ENCODE measurements around the gene TMCO4.
A peak's percentile ranks its signal among the peaks of the same experiment; 100 is the strongest.

The TMCO4 gene

DNA sequence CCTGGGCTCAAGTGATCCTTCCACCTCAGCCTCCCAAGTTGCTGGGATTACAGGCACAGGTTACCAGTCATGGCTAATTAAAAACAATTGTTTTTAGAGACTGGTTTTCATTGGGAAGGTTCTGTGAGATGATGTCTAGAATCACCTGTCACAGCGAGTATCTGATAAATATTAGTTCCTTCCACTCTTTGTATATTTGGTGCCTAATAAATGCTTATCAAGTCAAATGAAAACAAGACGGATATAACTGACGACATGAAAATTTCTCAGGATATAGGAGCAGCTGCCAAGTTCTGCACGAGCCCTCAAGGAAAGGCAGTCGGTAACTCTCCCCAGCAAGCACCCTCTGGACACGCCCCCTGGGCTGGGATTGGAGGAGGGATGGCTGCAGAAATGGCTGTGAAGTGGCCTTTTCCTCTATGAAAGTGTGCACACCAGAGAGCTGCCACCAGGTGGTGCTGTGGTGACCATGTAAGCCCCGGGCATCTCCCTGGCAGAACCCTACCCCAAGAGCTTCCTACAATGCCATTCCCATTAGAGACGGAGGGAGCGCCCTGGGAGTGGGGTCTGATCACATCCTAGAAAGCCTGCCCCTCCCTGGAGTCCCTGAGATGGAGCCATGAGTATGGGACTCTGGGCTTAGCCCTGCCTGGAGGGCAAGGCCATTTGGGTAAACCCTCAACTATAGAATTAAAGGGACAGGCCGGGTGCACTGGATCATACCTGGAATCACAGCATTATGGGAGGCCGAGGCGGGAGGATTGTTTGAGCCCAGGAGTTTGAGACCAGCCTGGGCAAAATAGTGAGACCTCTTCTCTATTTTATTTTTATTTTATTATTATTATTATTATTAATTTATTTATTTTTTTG is 84.1 kb downstream of the TMCO4 start:
- DNase-seq (ENCODE audit: low read depth), result peak; percentile 62

DNA sequence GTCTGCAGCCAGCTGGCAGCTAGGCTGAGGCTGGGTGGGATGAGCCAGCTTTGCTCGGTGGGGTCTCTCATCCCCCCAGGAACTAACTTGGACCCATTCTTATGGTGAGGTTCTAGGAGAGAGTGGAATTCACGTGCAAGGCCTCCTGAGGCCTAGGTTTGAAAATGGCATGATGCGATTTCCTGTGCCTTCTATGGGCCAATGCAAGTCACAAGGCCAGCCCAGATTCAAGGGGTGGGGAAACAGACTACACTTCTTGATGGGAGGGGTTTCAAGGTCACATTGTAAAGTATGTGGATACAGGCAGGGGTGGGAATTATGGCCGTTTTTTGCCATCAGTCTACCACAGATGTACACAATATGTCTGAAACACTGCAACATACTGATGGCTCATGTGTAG is 86.8 kb downstream of the TMCO4 start:
- no peak for DNase-seq (ENCODE audit: low read depth)

DNA sequence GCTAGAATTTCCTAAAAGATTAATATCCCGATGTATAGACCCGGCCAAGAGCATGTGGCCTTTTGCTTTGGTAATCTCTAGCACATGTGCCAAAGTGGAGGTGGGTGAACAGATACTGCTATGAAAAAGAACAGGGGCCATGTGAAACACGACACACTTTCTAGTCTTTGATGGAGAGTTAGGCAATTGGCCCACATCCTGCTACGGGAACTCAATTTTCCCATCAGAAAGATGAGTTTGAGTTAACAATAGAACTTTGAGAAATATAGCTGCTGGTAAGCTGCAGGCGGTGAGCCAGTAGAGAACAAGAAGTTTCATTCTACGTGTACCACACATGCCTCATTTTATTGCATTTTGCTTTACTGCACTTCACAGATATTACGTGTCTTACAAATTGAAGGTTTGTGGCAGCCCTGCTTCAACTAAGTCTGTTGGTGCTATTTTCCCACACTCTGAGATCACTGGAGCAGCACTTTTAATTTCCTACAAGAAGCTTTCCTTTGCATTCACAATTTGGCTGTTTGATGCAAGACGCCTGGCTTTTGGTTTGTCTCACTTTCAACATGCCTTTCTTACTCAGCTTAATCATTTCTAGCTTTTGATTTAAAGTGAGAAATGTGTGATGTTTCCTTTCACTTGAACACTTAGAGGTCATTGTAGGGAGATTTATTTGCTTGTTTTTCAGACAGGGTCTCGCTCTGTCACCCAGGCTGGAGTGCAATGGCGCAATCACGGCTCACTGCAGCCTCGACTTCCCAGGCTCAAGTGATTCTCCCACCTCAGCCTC is 88.7 kb downstream of the TMCO4 start:
- no peak for DNase-seq (ENCODE audit: low read depth)

DNA sequence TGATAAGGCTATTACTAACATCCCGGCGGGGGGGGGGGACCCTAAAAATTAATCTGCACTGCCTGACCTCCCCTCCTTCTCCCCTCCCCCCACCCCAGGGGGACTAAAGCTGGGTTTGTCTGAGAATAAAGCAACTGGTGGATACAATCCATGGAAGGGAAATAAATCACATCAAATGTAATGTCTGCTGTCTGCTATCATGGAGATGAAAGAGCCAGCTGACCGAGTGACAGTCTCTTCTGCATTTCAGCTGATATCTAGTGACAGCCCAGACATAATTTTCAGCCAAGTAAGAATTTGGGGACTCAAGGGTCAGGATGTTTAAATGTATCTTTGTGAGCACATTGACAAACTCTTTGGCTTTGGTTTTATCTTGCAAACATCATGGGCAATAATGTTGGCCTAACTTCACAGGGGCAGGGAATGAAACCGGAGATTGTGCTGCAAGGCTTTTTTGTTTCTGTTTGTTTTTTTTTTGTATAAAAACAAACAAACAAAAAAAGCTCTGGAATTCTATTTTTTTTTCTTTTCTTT is 90.4 kb downstream of the TMCO4 start:
- DNase-seq (ENCODE audit: low read depth), result no peak

DNA sequence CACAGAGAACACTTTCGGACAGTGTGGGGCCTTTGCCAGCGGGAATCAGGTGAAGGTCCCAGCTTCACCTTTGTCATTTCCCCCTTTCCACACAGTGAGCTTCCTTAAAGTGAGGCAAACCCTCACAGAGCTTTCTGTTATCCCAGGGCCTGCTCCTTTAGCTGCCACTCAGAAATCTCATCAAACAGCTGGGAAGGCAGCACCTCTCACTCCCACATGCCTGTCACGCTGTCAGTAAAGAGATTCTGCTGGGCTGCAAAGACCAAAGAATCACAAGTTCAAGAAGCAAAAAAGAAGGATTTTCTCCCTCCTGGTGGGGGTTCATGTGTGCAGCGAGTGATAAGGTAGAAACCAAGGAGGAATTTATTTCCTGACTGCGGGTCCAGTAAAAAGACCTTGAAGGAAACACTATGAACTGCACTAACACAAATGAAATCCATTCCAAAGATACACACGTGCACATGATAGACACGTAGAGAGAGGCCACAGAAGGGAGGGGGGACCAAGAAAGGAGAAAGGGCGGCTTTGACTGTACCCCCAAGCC is 91.1 kb downstream of the TMCO4 start:
- no peak for DNase-seq (ENCODE audit: low read depth)

DNA sequence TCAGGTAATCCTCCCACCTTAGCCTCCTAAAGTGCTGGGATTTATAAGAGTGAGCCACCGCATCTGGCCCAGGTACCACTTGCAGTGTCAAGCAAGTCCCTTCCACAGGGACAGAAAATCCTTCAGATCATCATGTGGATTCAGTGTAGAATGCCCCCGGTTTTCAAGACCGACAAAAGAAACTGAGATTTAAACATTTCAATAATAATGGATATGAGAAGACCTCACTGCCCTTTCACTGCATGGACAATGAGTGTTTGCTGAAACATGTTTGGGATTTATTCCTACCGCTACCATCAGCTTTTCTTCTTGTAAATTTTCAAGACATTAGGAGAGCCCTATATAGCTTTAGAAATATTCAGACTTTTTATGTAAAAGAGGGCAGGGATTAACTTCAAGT is 93.6 kb downstream of the TMCO4 start:
- DNase-seq (ENCODE audit: low read depth), result no peak

DNA sequence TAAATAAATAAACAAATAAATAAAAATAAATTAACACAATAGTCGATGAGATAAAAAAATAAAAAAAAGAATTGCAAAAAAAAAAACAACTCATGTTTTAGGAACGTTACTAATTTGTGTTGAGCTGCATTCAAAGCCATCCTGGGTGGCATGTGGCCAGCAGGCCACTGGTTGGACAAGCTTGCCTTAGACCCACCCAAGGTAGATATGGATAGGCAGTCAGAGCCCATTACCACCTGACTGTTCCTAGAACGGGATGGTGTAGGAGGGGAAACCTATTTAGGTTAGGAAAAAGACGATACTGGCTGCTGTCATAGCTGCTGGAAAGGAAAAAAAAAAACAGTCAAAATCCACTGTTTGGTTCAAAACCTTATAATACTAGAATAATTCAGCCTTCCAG is 94.3 kb downstream of the TMCO4 start:
- no peak for DNase-seq (ENCODE audit: low read depth)

DNA sequence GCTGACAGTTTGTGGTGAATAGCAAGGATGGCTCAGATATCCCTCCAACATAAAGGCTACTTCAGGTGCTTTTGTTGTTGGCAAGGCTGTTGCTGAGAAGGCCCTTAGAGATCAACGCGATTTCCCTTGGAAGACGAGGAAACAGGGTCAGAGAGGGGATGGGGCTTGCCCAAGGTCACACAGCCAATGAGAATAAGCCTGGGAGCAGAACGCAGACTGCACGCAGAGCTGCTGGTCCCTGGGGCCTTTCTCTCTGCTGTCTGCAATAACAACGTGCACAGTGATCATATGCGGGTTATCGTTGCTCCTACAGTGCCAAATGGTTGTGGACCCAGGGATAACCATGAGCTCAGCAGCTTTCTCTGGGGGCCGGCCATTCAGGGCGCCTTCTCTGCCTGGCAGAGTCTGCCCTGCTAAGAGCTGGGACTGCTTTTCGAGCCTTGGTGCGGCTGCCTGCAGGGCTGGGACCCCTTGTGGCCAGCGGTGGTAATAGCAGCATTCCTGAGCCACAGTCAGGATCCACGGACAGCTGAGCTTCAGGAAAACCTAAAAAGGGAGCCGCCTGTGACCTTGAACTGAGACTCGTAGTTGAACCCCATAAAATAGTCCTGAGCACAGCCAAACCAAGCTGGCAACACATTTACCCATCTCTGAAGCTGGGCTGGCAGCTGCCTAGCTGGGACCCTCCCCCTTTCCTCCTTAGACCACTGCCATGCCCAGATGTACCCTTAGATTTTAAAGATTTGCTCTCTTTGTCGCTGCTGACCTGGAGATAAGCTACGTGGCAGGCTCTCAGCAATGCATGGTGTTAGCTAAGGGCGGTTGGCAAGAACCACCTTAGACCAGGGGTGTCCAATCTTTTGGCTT is 95.2 kb downstream of the TMCO4 start:
- DNase-seq (ENCODE audit: low read depth), result peak; percentile 16

DNA sequence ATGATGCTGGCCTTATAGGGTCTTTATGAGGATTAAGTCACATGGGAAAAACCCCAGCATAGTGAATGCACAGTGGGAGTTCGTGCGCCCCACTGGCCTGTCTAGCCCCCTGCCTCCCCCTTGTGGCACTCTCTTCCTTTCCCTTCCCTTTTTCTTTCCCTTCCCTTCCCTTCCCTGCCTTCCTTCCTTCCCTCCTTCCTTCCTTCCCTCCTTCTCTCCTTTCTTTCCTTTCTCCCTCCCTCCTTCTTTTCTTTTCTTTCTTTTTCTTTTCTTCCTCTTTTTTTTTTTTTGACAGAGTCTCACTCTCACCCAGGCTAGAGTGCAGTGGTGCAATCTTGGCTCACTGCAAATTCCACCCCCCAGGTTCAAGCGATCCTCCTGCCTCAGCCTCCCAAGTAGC is 96.4 kb downstream of the TMCO4 start:
- DNase-seq (ENCODE audit: low read depth), result no peak

DNA sequence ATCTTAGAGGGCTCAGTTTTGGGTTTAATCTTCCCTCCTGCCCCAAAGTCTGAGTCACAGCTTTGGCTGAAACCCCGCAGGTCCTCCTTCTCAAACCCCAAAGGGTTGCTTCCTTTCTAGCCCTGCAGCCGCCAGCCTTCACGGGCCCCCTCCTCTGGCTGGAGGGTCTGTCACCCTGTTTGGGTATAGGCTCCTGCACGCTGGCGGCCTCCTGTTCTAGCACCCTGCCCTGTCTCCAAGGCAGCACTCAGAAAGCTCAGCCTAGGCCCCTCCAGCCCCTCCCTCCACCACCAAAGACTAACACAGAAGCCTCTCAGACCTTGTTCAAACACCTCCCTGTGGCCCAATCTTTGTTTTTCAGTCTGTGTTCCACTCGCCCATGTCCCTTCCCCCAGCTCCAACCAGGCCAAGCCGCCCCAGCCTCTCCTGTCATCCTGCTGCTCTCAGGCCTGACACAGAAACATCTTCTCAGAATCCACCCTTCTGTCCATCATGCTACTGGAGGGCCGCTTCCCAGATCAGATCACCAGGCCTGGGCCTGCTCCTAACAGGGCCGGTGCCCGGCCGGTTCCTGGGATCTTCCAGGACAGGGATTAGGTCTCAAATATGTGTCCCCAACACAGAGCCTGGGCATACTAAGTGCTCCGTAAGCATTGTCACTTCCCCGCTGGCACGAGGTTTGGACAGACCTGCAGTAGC is 99.5 kb downstream of the TMCO4 start:
- no peak for DNase-seq (ENCODE audit: low read depth)

DNA sequence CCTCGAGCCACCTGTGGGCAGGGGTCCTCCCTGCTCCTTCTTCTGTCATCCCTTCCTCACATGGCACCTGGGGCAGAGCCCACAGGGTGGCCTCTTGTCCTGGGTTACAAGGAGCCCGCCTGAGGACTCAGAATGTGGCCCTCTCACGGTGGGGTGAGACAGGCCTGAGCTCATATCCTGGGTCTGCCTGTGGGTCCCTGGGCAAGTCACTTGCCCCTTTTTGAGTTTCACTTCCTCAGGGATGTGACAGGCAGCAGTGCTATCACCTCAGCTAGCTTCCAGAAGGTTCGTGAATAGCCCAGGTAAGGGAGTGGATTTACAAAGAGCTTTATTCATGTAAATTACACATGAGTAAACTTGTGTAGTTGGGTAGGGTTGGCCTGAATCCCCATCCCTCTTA is 101.5 kb downstream of the TMCO4 start:
- no peak for DNase-seq (ENCODE audit: low read depth)

DNA sequence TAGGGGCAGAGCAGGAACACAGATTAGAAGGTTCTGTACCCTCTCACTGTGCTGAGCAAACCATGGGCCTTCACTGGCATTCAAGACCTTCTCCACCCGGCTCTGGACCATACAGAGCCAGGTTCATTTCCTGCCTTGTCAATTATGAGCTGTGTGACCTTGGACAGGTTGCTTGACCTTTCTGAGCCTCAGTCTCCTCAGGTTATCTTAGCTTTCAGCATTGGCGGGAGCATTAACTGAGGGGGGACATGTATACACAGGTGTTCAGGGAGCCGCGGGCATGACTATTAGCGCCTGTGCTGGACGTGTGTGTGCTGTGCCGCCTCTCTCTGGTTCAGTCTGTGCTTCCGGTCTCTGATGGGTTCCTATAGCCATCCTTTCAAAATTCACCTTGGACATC is 102.9 kb downstream of the TMCO4 start:
- no peak for DNase-seq (ENCODE audit: low read depth)

DNA sequence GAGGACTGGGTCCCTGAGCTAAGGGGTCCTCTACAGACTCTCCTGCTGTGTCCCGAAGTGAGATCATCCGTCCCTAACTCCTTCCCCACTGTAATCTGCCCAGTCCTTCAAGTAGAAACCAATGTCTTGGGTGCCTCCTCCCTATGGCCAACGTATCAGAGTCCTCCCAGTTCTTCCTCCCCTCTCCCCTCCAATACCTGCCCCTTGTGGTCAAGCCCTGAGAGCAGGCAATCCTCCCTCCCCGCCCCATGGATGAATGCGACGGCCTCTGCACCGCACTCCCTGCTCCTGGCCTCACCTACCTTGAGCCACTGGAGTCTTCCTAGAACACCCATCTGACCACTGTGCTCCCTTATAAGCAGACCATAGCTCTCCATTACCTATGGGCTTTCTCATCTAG is 103.9 kb downstream of the TMCO4 start:
- no peak for DNase-seq (ENCODE audit: low read depth)

DNA sequence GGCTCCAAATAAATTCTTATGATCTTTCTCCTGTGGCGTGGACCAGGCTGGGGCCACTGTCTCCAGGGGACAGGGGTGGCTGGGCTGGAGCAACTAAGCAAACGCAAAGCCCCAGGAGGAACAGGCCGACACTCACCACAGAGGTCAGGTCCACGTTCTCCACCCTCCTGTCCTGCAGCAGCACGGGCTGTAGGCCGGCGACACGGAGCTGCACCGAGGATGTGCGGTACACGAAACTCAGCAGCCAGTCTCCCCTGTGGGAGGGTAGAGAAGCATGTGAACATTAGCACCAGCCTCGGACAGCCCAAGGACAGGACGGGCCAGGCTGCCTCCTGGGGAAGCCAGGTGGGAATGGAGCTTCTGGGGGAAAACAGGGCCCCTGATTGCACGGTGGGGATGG is 105.4 kb downstream of the TMCO4 start:
- no peak for DNase-seq (ENCODE audit: low read depth)

DNA sequence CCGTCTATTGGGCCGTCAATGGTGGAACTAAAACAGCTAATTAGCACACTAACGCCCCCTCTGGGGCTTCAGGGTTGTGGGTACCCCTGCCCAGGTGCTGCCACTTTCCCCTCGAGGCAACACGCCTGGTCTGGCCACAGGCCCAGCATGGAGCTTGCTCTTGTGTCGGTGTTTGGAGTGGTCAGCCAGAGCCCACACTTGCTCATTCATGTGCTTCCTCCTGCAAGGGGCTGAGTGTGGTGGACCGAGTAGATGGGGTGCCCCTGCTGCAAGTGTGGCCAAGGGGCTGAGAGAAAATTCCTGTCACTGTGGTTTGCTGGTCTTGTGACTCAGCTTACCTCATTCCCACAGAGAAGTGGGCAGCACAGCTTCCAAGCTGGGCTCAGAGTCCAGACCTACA is 109.4 kb downstream of the TMCO4 start:
- no peak for DNase-seq (ENCODE audit: low read depth)

DNA sequence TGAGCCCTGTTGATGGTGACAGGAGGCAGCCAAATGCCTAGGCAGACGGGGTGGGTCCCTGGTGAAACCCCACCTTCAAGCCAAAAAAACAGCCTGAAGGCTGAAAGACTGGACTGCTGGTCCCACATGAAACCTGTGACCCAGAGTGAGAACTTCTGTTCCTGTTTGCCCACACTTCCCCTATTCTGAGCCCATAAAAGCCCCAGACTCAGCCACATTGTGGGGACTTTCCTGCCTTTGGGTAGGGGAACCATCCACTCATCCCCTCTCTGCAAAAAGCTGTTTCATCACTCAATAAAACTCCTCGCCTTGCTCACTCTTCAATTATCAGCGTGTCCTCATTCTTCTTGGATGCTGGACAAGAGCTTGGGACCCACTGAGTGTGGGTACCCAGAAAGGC is 109.9 kb downstream of the TMCO4 start:
- DNase-seq (ENCODE audit: low read depth), result no peak

DNA sequence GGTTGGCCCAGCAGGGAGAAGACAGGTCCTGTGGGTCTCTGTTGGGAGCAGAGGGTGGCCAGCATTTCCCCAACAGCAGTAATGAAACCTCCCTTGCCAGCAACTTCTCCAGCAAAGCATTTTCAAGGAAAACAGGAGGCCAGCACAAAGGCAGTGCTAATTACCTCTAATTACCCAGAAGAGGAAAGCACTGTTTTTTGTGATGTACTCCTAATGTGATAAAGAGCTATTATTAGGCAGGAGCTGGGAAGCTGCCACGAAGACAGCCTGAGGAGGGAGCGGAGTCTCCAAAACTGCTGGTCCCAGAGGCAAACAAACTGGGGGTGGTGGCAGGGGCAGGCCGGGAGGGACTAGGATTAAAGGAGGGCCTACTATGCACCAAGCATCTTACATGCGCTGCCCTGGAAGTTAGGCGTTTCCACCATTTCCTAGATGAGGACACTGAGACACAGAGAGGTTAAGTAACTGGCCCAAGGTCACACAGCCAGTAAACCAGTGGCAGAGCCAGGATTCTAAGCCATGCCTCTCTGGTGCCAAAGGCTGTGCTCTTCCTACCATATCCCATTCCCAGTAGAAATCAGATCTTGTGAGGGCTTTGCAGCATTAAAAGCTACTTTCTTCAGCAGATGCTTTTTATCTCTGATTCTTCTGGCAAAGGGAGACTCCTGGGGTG is 110.5 kb downstream of the TMCO4 start:
- no peak for DNase-seq (ENCODE audit: low read depth)

DNA sequence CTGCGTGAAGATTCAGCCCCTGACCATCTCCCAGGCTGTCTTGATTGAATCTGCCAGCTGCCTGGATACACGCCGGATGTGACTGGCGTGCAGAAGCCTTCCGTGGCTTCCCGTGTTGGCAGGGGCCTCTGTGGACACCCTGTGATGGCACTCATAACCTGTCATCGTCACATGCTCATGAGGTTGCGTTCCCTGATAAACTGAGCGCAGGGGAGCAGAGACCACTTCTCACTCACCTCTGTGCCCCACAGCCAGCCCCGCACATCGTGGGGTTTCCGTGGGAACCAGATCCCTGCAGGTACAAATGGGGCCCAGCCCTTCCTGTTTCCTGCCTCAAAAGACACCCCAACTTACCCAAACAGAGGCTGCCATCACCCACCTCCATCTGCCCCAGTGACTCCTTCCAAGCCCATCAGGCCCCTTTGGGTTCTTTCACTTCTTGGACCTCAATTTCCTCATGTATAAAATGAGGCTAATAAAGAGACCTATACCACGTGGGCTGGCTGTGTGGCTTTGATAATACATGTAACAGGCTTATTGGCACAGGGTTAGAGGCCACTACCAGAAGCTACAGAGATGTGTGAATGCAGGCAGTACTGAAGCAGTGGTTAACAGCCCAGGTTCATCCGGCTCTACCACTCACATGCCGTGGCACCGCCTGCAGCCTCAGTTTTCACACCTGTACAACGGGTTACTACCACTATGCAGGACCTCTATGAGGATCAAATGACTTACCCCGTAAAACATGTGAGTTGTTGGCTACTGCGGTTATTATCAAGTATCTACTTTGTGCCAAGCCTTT is 111.5 kb downstream of the TMCO4 start:
- DNase-seq (ENCODE audit: low read depth), result peak; percentile 51

DNA sequence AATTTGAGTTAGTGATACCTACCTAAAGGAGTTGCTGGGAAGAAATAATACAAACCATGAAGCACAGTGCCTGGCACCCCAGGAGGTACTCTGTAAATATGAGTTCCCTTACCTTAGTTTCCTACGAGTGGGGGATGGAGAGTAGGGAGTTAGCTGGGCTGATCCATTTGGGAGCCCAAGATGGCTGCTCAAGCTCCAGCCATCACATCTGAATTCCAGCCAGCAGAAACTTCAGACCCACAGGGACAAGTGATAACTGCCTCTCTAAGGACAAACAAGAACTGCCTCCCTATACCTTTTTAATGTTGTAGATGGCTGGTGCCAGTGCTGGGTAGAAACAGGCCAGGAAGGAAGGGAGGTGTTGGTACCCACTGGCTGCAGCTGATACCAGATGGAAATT is 112.3 kb downstream of the TMCO4 start:
- no peak for DNase-seq (ENCODE audit: low read depth)

DNA sequence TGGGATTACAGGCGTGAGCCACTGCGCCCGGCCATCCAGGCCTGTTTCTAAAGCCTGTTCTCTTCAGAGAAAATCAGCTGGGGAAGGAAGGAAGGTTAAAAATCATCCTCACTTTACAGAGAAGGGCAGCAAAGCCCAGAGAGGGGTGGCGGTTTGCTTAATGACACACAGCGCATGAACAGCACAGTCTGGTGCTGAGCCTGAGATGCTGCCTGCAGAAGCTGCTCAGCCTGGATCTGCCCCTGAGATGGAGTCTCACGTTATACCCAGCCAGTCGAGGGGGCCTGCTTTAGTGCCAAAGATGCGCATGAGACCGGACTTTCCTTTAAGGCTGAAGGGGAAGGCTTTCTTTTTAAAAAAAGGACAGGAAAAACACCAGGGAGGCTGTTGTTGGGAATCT is 113.7 kb downstream of the TMCO4 start:
- no peak for DNase-seq (ENCODE audit: low read depth)

Measured in T-helper 22 cell (primary cell).